GM20431 (cell line): ENCODE measurements around the gene MTG1.

Experiments
- in situ Hi-C: fragments of 300-500 bp; cut with MseI, MboI; formaldehyde crosslinking; loops from one replicate; pipeline ENCODE4 v1.15.0; 2020; ENCODE audit warnings: low sequenced_read_pairs; ENCODE audit not compliant: unreplicated experiment

The MTG1 gene, protein sequence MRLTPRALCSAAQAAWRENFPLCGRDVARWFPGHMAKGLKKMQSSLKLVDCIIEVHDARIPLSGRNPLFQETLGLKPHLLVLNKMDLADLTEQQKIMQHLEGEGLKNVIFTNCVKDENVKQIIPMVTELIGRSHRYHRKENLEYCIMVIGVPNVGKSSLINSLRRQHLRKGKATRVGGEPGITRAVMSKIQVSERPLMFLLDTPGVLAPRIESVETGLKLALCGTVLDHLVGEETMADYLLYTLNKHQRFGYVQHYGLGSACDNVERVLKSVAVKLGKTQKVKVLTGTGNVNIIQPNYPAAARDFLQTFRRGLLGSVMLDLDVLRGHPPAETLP

DNA sequence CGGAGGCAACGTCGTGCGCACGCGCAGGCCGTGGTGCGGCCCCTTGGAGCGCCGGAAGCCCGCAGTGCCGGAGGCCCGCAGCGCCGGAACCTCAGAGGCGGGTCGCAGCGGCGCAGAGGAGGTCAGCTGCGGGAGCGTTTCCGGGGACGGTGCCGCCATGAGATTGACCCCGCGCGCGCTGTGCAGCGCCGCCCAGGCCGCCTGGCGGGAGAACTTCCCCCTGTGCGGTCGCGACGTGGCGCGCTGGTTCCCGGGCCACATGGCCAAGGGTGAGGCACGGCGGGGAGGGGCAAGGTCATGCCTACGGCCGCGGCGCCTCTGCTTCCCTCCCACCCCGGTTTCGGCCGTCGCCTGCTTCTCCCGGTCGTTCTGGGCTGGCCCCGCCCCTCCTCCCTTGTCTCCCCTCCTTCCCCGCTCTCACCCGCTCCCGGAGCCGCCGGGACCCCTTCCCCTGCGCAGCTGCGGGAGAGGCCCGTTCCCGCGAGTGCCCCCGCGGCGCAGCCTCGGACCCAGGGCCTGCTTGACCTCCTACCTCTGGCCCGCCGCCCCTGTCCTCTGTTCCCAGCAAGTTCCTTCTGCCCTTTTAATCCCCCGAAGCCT, at the start of gene MTG1:
Gene MTG1 (plus strand): TSS at position 94 of the 600 bp plus-strand sequence. CDS start 64 bp downstream, at position 158.
- in situ Hi-C loops = no loop called here

DNA sequence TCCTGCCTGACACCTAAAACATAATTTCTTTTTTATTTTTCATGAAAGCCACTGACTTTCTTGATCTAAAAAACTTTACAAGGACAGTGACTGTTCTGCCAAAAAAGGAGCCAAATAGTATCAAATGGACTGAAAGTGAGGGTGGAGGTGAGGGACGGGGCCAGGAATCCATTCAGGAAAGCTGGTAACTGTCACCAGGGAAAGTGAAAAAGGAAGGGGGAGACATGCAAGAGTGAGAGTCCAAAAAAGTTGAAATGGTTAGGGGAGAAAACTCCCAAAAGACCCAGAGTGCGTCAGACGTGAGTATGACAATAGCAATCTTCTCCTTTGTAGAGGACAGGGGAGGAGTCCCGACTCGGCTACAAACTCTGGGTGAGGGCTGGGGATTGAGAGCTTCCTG, 49.7 kb upstream of the MTG1 start:
- in situ Hi-C loops = no loop called here

DNA sequence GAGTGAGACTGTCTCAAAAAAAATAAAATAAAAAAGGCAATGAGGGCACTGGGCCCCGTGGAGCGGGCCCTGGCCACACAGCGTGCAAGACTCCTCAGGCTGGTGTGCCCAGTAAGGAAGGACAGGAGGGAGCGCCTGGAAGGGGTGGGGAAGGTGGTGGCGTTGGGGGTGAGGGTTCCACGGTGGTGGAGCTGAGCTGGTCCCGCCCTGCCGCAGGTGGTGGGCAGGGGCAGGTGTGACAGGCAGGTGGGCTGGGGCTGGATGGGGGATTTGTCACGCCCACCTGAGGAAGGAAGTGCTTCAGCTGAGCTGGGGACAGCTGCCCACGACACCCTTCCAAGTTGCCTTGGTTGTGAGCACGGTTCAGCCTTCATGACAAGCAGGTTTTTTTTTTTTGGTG, 47.5 kb upstream of the MTG1 start:
- in situ Hi-C loops = no loop called here

DNA sequence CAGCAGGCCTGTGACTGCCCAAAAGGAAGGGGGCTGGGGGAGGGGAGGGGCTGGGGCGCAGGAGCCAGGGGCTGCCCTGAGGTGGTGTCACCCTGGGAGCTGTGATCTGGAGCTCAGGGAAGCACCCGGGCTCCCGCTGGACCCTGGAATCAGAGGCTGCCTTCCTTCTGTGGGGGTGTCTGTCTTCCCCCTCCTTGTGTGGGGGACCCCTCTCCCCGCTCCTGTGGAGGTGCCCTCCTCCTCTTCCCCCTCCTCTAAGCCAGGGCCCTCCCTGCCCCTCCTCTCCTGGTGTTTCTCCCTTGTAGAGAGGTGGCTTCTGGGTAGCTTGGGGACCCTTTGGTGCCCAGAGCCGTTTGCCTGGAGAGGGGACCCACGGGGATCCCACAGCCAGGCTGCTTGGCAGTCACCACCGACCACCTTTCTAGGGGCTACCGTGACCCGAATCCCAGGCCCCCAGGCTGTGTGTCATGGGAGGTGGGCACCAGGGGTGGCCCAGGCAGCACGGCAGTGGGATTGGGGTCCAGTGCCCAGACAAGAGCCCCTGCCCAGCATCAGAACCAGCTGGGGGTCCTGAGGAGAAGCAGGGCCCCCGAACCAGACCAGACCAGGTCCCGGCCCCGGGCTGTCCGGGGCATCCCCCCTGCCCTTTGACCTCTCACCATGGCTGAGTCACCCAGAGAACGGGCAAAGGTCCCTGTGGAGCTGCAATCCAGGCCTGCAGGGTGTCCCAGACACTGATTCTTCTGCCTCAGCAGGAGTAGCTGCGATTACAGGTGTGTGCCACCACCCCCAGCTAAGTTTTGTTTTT, 46.0 kb upstream of the MTG1 start:
- in situ Hi-C loops = no loop called here

DNA sequence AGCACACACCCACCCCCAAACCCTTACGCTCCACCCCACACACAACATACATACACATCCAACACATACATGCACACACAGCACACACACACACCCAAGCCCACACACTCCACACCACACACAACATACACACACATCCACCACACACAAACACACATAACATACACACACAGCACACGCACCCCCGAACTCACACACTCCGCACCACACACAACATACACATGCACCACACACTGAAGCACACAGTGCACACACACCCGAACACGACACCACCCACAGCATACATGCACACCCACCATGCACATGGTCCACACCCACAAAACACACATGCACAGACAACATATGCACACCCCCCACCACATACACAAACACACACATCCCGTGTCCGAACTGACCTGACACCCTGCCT, 44.8 kb upstream of the MTG1 start:
- in situ Hi-C loops = no loop called here

DNA sequence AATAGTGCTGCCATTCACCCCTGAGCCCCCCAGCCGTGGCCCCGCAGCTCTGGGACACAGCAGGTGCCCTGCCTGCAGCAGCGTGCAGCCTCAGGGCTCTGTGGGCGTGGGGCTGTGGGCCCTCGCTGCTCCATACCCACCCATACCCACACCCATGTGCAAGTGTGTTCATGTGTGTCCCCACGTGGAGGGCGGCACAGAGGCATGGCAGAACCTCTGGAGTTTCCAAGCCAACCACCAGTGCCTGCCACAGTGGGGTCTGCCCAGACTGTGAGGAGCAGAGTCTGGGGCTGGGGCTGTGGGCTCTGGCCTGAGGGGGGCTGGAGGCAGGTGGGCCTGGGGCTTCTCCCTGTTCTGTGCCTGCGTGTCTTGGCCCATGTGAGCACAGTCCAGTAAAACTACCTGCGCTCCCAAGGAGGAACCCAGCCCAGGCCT, 44.4 kb upstream of the MTG1 start:
- in situ Hi-C loops = no loop called here

DNA sequence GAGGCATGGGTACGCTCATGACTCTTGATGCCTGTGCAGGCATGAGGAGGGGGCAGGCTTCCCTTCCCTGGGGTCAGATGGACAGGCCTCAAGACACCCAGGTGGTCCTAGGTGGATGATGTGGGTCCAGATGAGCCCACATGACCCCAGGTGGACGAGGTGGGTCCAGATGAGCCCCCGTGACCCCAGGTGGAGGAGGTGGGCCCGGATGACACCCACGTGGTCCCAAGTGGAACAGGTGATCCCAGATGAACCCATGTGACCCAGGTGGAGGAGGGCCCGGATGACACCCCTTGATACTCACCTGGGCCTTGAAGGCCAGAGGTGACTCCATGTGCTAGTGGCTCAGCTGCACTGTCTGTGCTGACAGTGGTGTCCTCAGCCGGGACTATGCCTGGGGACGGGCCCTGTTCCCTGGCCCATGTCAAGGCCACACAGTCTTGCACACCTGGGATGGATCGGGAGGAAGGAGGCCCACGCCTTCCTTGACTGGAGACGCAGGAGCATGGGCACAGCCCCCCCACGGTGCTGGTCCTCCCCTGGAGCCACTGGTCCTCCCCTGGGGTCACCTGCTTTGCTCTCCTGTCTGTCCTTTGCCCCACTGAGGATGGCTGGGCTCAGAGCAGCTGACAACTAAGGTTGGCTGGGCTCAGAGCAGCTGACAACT, 43.5 kb upstream of the MTG1 start:
- in situ Hi-C loops = no loop called here

DNA sequence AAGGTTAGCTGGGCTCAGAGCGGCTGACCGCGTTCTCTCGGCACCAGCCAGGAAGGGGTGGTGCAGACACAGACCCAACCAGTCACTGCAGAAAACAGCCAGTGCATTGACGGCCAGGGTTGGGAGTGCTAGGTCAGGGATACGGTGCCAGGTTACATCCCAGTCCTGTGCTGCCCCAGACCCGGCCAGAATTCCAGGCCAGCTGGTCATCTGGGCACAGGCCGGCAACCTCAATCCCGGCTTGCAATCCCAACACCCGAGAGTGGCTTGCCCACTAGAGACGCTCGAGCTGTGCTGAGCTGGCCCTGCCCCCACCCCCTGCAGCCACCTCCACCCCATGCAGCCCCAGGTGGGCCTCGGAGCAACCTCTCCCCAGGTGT, 43.0 kb upstream of the MTG1 start:
- in situ Hi-C loops = no loop called here

DNA sequence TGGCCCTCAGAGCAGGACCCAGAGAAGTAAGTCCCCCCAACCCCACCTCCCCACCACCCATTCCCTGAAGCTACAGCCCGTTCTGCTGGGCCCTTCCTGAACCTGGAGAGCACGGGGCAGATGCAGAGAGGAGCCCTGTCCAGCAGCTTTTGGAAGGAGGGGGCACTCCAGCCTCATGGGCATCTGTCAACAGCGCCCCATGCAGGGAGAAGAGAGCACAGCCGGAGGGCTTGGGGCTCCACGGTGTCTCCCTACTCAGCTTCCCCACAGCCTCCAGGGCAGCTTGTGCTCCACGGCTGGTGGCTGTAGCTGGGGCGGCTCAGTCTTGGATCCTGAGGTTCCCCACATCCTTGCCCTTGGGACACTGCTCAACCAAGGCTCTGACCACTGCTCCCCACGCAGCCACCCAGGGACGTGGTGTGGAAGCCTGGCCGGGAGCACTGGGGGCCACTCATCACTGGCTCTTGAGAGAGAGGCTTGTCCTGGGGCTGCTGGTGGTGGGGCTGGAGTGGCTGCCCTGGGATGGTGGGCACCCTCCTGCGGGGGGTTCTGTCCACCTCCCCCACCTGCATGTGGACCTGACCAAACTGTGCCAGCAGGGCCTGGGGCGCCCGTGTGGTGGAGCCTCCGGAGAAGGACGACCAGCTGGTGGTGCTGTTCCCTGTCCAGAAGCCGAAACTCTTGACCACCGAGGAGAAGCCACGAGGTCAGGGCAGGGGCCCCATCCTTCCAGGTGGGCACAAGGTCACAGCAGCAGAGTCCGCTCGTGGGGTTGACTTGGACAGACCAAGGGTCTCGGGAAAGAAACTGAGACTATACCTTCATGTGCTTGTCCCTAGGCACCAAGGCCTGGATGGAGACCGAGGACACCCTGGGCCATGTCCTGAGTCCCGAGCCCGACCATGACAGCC, 42.3 kb upstream of the MTG1 start:
- in situ Hi-C loops = no loop called here

DNA sequence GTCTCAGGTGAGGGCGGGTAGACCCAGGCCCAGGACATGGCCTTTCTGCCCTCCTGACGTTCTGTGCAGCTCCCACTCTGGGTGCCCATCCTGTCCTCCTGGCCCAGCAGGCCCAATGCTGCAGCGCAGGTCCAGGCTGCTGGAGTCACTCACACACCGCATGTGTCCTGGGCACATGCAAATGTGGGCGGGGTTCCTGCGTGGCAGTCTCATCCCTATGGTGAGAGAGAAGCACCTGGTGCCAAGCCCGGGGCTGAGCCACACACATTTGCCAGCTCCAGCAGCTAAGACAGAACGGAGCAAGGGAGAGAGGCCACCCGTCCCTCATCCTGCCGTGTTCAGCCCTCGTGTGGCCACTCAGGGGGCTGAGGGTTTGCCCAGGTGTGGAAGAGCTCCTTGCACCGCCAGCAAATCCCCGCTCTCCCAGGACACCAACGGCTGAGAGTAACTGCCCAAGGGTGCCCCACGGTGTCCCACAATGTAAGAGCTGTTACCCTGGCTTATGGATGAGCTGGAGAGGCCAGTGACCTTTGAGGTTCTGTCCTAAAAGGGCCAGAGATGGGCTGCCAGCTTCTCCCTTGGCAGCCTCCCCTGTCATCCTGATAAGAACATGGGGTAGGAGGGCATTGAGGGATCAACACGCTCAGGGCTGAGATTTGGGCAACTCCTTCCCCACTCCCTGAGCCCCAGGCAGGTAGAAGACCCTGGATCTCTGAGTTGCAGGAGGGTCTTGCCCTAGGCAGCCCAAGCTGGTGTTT, 40.6 kb upstream of the MTG1 start:
- in situ Hi-C loops = no loop called here

DNA sequence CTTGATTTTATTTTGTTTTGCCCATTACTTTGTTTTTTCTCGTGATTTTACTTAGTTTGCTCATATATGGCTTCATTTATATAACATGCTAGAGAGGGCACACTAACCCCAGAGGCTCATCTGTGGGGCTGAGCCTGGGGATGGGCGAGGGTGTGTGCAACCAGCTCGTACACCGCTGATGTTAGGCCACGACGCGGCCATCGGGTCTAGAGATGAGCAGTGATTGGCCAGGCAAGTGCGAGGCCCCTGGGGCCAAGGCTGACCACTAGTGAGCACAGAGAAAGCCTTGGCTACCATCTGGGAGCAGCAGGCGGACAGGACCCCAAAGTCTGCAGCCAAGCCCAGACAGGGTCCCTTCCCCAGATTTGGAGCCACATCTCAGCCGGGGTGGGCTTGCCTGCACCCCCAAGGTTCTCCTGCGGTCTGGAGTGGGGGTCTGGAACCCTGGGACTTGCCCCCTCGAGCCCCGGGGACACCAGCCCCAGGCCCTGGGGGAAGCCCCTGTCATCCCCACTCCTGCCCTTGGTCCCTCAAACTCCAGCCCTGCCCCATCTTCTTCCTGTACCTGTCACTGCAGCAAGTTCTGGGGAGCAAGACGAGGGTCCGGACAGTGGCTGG, 39.9 kb upstream of the MTG1 start:
- in situ Hi-C loops = no loop called here

DNA sequence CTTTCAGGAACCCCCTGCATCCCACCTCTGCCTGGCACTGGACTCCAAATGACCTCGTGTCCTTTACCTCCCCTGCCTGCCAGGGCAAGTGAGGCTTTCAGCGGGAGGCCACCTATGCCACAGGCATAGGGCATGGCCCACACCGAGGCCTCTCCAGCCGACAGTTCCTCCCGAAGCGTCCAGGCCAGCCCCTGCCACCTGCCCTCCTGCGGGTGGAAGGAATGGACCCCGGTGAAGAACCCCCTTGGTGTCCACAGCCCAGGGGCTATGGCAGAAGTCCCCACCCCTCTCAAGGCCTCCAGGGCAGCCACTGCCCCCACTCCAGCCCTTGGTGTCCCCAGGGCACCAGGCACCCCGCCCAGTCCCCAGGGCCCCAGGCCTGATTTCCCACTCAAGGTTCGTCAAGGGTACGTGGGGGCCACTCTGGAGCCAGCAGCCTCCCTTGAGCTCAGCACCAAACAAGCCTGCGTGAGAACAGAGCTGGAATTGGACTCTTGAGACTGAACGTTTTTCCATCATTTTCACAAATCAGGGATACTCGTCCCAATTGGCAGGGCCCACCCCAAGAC, 39.2 kb upstream of the MTG1 start:
- in situ Hi-C loops = no loop called here

DNA sequence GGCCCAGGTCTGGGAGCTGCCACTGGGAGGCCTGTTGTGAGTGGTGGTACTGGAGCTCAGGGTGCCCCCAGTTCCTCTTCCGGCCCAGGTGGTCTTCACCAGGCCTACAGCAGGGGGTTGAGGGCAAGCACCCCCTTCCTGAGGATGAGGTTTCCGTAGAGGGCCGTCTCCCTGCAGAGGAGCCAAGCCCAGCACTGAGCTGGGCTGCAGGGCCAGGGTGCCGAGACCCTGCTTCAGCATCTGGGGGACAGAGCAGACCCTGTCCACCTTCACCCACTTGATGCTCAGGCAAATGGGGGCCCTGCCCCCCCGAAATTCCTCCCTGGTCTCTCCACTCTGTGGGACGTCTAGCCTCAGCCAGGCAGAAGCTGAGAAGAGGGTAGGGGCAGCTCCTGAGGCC, 38.7 kb upstream of the MTG1 start:
- in situ Hi-C loops = no loop called here

DNA sequence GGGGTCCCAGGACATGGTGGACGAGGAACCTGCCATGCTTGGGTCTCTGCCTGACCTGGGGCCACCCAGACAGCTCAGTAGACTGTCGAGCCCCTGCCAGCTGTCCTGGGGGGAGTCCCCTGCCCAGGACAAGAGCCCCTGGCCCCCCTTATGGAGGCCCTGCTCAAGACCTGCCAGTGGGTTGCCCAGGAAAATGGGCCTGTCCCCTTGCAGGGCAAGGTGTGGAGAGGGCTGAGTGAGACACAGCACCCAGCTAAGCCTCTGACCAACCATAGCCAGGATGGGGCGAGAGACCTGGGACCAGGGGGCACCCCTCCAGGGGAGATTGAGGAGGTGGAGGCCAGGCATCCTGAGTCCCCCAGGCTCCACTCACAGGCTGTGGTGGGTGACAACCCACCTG, 38.0 kb upstream of the MTG1 start:
- in situ Hi-C loops = no loop called here

DNA sequence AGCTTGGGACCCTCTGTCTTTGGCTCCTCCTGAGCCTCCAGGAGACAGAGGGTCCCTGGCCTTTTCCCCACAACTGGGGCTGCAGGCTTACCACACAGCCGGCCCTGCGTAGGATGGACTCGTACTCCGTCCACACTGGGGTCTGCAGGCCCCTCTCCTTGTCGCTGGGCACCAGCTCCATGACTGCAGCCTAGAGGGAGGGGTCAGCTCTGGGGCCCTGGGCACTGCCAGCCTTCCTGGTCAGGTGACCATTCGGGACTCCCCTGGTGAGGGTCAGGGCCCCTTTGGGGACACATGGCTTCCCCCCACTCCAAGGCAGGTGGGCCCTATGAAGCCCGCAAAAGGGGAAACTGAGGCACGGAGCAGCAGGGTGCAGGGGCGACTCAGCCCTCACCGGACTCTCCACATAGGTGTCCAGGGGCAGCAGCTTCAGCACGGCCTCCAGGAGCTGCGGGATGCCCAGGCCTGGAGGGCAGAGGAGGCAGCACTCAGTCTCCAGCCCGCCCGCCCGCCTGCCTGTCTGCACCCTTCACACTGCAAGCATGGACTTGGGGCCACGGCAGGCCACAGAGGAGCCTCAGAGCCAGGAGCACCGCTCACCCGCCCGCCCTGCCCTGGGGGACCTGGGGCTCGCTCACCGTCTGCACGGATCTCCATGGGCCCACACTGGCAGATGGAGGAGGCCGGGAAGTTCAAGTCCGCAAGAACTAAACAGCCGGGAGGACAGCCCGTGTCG, 37.2 kb upstream of the MTG1 start:
- in situ Hi-C loops = no loop called here

DNA sequence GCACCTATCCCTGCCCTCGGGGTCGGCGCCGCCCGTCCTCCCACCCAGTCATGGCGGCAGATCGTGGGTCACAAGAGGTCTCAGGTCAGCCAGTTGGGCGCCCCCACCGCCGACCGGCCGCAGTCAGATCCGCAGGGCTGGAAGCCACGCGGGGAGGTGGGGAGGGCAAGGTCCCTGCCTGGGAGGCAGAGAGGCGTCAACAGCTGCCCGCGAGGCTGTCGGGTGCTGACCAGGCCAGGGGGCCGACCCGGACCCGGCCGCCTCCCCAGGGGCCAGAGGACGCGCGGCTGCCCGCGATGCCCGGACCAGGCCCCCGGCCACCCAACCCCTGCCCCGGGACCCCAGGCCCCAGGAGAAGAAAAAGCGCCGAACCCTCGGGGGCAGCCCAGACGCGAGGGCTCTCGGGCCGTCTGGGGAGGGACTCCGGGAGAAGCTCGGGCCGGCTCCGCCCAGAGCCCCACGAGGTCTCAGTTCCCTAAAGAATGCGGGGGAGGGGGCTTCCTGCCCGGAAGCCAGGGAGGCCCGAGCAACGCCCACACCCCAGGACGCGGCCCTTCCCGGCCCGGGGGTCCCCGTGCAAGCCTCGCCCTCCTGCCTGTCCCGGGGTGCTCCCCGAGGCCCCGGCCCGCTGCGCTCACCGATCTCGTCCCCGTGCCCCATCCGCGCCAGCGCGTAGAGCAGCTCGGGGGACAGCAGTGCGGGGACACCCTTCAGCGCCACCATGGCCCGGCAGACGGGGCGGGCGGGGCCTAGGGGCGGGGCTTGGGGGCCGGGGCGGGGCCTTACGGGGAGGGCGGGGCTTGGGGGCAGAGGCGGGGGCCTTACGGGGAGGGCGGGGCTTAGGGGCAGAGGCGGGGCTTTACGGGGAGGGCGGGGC, 36.4 kb upstream of the MTG1 start, which contains the start of gene FUOM:
Gene FUOM (minus strand): TSS at position 735 of the 877 bp plus-strand sequence. CDS start 12 bp downstream, at position 723.
- in situ Hi-C loops = no loop called here
